Right lobe of liver (tissue), 4 donors: ENCODE data around the gene NDUFB2.

Experiments used
- CTCF ChIP-seq, 4 donors: fragments of 200-600 bp in 3 of 4; fragments of 450-650 bp in 1 of 4; IDR thresholded peaks; one replicate each; pipeline versions ENCODE4 v1.5.1 to v1.8.0; 2016 to 2022; ENCODE audit warnings: antibody characterized with exemption in 4 of 4, mild to moderate bottlenecking in 2 of 4
- POLR2A ChIP-seq: fragments of 450-650 bp; IDR thresholded peaks from one replicate; pipeline ENCODE4 v1.6.1; 2017; ENCODE audit warnings: antibody characterized with exemption, mild to moderate bottlenecking
- donor health status: DM: no; HTN: no; CAD: no.
- donor health status: DM: no; HTN: no; CAD: no.
- donor health status: DM: no; HTN: yes; CAD: no.

GRCh38 chr7:140674899-140675701 is 21.4 kb upstream of the NDUFB2 start:
- TF ChIP-seq CTCF (IDR thresholded peaks at IDR 0.05) (peak in 3 of 4 donors; percentile 42 to 60 (median 52)), POLR2A (no peak)
